SK-N-SH (cell line): ENCODE measurements around the gene TEP1.

Experiments used
- CTCF ChIP-seq: fragments of 200-600 bp; sonication (generic); IDR thresholded peaks from 2 replicates; pipeline ENCODE4 v1.6.1; 2017; ENCODE audit warnings: antibody characterized with exemption, mild to moderate bottlenecking, moderate library complexity
- EZH2phosphoT487 ChIP-seq: fragments of 200-600 bp; sonication (generic); IDR thresholded peaks from 2 replicates; pipeline ENCODE4 v1.6.1; 2017; ENCODE audit warnings: low read depth, mixed run types, mild to moderate bottlenecking, antibody characterized with exemption, moderate library complexity, borderline replicate concordance
- JUND ChIP-seq: IDR thresholded peaks from 2 replicates; pipeline ENCODE4 v1.4.0; 2012
- POLR2AphosphoS5 ChIP-seq: IDR thresholded peaks from 2 replicates; pipeline ENCODE4 v1.6.1; 2012; ENCODE audit warnings: low read depth, low read length
- RCOR1 ChIP-seq: fragments of 150-350 bp; IDR thresholded peaks from 2 replicates; pipeline ENCODE4 v1.6.1; 2017; ENCODE audit warnings: antibody characterized with exemption, low read length
- REST ChIP-seq: IDR thresholded peaks from 2 replicates; pipeline ENCODE4 v1.6.1; 2012; ENCODE audit warnings: mild to moderate bottlenecking, low read depth, low read length, moderate library complexity
- TAF1 ChIP-seq: IDR thresholded peaks from 2 replicates; pipeline ENCODE4 v1.6.1; 2012; ENCODE audit warnings: low read depth, mild to moderate bottlenecking, low read length, moderate library complexity, borderline replicate concordance
- TCF12 ChIP-seq: IDR thresholded peaks from 2 replicates; pipeline ENCODE4 v1.4.0; 2012

- TF ChIP-seq JUND (no peak), CTCF (no peak), TAF1 (no peak), POLR2AphosphoS5 (no peak), RCOR1 (no peak), EZH2phosphoT487 (no peak), TCF12 (no peak), REST (no peak)
Observed at GRCh38 chr14:20440882-20441281, 27.6 kb upstream of the TEP1 start.
